ENCODE measurements around the gene COL7A1. TPM values are rescaled to one million over a fixed set of nuclear protein-coding genes. Genes with fewer than 3 reads are reported as not detected.

The COL7A1 gene
- total and polyA plus RNA-seq, 8 donors = 7.2 to 13.2 (median 9.4) TPM

DNA sequence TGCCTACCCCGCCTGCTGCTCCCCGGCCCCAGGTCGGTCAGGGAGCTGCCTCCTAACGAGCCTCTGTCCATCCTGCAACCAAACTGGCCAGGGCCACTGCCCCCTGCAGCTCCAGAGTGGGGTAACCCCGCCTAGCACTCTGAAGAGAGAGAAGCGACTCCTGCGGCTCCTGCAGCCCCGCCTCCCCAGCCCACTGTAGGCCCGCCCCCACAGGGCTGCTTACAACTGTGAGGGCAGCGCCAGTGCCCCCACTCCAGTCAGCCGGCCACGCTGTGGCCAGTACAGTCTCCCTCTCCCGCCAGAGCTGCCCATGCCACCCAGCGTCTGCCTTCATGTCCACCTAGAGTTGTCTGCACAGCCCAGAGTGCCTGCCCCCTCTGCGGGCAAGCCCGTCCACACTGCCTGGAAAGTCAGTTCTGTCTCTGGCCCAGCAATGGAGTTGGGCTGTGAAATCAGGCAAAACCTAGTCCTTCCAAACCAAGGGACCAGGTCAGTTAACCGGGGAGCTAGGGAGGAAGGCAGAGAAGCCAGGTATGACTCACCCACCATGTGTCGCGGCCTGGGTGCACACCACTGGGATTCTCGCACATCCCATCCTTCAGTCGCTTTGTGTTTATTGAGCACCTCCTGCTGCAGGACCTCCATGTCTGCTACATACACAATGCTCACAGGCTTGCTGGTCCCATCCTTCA lies 33.9 kb downstream of the COL7A1 start:
- intact Hi-C loops (cut with DNase I) = no loop called here
- H3K9me3 ChIP-seq = no peaks in the 10 kb centered on the region
- TF ChIP-seq CTCF (IDR thresholded peaks at IDR 0.05) = peak in 1 of 2 donors; percentile 27
- DNase-seq (peak in 3 of 4 donors; percentile 43 to 88 (median 72)), ATAC-seq (no peak)
- H3K4me1 ChIP-seq = peaks cover 10 to 80% of the 10 kb centered on the region in 2 donors
- H3K36me3 ChIP-seq = no peaks in the 10 kb centered on the region
- H3K4me3 ChIP-seq = peak overlapping the region; percentile 9 to 28
- H3K27me3 ChIP-seq = no peaks in the 10 kb centered on the region
- H3K27ac ChIP-seq = peak overlapping the region; percentile 42 to 66

DNA sequence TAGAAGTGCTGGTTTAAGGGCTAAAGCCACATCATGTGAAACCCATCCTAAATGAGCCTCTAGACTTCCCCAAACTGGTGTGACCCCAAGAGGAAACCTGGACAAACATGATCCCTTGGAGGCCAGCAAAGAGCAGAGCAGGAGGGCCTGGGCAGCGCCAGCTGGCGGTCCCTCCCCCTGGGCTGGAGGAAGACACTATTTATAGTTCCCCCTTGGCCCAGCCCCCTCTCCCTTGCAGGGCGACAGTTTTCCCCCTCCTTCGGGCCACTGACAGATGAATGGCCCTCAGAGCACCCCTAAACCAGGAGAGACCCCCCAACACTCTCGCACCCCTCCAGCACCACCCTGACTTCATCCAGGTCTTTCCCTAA lies 34.5 kb downstream of the COL7A1 start:
- Histone ChIP-seq H3K9me3 (no peaks in the 10 kb centered on the region), H3K36me3 (no peaks in the 10 kb centered on the region), H3K4me1 (peaks cover 10 to 80% of the 10 kb centered on the region in 2 donors), H3K27me3 (no peaks in the 10 kb centered on the region), H3K27ac (peak overlapping the region; percentile 42 to 66), H3K4me3 (peak overlapping the region; percentile 9 to 28)
- intact Hi-C loops (cut with DNase I) = no loop called here
- TF ChIP-seq CTCF (IDR thresholded peaks at IDR 0.05) = no peak
- DNase-seq (peak in 2 of 4 donors; percentile 36 to 71), ATAC-seq (no peak)

DNA sequence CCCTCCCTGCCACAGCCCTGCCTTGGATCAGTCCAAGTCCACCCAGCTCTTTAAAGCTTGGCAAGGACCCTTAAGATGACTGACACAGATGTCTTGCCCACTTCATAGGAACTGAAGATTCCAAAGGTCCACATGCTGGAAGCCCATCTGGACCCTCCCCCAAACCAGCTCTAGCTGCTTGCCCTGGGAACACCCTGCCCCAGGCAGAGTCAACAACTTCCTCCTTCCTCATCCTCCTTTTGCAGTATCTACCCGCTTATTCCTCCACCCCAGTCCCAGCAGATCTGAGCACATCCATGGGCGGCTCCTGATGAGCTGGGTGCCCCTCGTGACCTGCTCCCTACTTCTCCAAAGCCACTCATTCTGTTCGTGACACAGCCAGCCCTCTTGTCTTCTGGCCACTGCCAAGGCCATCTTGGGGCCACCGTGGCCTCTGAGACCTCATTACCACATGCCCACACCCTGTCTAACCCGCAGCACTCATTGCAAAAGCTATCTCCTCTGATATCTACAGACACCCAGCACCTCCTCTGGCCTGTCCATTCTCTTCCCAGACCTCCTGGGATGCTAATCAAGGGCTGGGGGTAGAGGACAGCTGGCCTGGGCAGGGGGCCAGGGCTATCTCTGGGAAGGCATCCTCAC lies 36.5 kb downstream of the COL7A1 start:
- H3K27ac ChIP-seq = peak overlapping the region; percentile 23 to 87

GRCh38 chr3:48556796-48557626 lies 38.1 kb downstream of the COL7A1 start, which contains the start of gene PFKFB4:
PFKFB4 (minus strand) TSS chr3:48556803; CDS start chr3:48556777, 26 bp downstream.
- no peaks in the 10 kb centered on the region for H3K27me3 ChIP-seq
- no peaks in the 10 kb centered on the region for H3K36me3 ChIP-seq
- intact Hi-C loops (cut with DNase I) = no loop called here
- H3K9me3 ChIP-seq = no peaks in the 10 kb centered on the region
- H3K4me1 ChIP-seq = peaks cover 10 to 89% of the 10 kb centered on the region in 2 donors
- ATAC-seq (peak; percentile 90), DNase-seq (peak; percentile 99 to 100 (median 100))
- H3K4me3 ChIP-seq = peak within 1 kb of the TSS; percentile 51 to 60
- peak in 1 of 2 donors; percentile 20 for TF ChIP-seq CTCF (IDR thresholded peaks at IDR 0.05)
- peak within 1 kb of the TSS; percentile 40 to 87 for H3K27ac ChIP-seq

More for the DNA sequence above, 36.5 kb downstream of the COL7A1 start:
- no peak for TF ChIP-seq CTCF (IDR thresholded peaks at IDR 0.05)
- Histone ChIP-seq H3K9me3 (no peaks in the 10 kb centered on the region), H3K4me3 (no peak overlapping the region), H3K4me1 (peaks cover 10 to 78% of the 10 kb centered on the region in 2 donors), H3K27me3 (no peaks in the 10 kb centered on the region), H3K36me3 (no peaks in the 10 kb centered on the region)
- peak; percentile 2 for ATAC-seq
- intact Hi-C loops (cut with DNase I) = no loop called here
- DNase-seq = peak in 2 of 4 donors; percentile 84 to 87

Measured in left lung (tissue), 10 donors.